ENCODE results near the gene RYR1.

Gene RYR1

GRCh38 chr19:38475176-38475575, 41.7 kb downstream of the RYR1 start:
- Histone ChIP-seq H3K4me3 (ENCODE audit: low read depth, low read length) (no peak overlapping the region), H3K9me3 (no peaks in the 10 kb centered on the region), H3K4me1 (no peaks in the 10 kb centered on the region), H3K36me3 (no peaks in the 10 kb centered on the region), H3K27me3 (peaks cover 20% of the 10 kb centered on the region)
- no peak for DNase-seq
- no peak for TF ChIP-seq CTCF (IDR thresholded peaks at IDR 0.05; ENCODE audit: low read depth, low read length)

DNA sequence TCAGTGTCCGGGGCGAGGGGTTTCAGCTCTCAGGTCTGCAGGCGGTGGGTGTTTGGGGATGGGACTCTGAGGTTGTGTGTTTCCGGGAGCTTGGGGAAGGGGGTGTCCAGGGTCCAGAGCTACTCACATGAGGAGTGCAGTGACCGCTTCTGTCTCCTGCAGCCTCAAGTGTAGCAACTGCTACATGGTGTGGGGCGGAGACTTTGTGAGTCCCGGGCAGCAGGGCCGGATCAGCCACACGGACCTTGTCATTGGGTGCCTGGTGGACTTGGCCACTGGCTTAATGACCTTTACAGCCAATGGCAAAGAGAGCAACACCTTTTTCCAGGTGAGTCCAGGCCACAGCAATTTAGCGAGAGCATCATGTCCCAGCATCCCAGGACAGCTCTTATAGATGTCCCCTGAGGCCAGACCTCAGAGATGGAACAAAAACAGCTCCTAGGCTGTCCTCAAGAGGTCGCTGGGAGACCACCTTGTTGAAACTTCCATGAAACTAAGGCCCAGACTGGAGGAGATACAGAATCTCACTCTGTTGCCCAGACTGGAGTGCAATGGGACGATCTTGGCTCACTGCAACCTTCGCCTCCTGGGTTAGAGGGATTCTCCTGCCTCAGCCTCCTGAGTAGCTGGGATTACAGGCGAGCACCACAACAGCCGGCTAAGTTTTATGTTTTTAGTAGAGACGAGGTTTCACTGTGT, 44.9 kb downstream of the RYR1 start:
- no peaks in the 10 kb centered on the region for H3K9me3 ChIP-seq
- peak; percentile 74 for TF ChIP-seq CTCF (IDR thresholded peaks at IDR 0.05; ENCODE audit: low read depth, low read length)
- H3K27me3 ChIP-seq, result peaks cover 9% of the 10 kb centered on the region
- no peaks in the 10 kb centered on the region for H3K4me1 ChIP-seq
- DNase-seq, result peak; percentile 65
- no peaks in the 10 kb centered on the region for H3K36me3 ChIP-seq
- no peak overlapping the region for H3K4me3 ChIP-seq (ENCODE audit: low read depth, low read length)

DNA sequence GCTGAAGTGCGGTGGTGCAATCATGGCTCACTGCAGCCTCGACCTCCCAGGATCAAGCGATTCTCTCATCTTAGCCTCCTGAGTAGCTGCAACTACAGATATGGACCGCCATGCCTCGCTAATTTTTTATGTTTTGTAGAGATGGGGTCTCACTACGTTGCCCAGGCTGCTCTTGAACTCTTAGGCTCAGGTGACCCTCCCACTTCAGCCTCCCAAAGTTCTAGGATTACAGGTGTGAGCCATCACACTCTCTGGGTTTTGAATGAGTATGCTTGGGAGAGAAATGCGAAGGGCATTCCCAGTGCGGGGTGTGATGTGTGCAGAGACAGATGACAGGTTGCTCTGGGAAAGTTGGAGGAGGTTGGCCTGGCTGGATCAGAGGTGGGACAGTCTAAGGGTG, 49.0 kb downstream of the RYR1 start:
- no peak for DNase-seq
- no peak overlapping the region for H3K4me3 ChIP-seq (ENCODE audit: low read depth, low read length)
- H3K36me3 ChIP-seq, result no peaks in the 10 kb centered on the region
- no peaks in the 10 kb centered on the region for H3K9me3 ChIP-seq
- H3K27me3 ChIP-seq, result peaks cover 24% of the 10 kb centered on the region
- TF ChIP-seq CTCF (IDR thresholded peaks at IDR 0.05; ENCODE audit: low read depth, low read length), result no peak
- no peaks in the 10 kb centered on the region for H3K4me1 ChIP-seq

- no peaks in the 10 kb centered on the region for H3K9me3 ChIP-seq
- no peaks in the 10 kb centered on the region for H3K4me1 ChIP-seq
- no peaks in the 10 kb centered on the region for H3K36me3 ChIP-seq
- H3K27me3 ChIP-seq, result peaks cover 24% of the 10 kb centered on the region
- no peak overlapping the region for H3K4me3 ChIP-seq (ENCODE audit: low read depth, low read length)
- TF ChIP-seq CTCF (IDR thresholded peaks at IDR 0.05; ENCODE audit: low read depth, low read length), result no peak
- DNase-seq, result no peak
Observed at GRCh38 chr19:38483016-38483630, 49.6 kb downstream of the RYR1 start.

DNA sequence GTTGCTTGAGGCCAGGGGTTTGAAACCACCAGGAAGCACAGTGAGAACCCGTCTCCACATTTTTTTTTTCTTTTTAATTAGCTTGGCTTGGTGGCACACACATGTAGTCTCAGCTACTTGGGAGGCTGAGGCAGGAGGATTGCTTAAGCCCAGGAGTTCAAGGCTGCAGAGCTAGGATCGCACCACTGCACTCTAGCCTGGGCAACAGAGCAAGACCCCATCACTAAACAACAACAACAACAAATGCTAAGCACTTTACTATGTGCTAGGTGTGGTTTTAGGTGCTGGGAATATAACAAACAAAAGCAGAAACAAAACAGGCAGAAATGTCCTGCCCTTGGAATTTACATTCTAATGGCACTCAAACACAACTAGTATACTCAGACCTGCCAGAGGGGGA, 51.3 kb downstream of the RYR1 start:
- Histone ChIP-seq H3K36me3 (no peaks in the 10 kb centered on the region), H3K27me3 (peaks cover 28% of the 10 kb centered on the region), H3K4me1 (no peaks in the 10 kb centered on the region), H3K4me3 (ENCODE audit: low read depth, low read length) (no peak overlapping the region), H3K9me3 (no peaks in the 10 kb centered on the region)
- DNase-seq, result no peak
- no peak for TF ChIP-seq CTCF (IDR thresholded peaks at IDR 0.05; ENCODE audit: low read depth, low read length)

- Histone ChIP-seq H3K4me3 (ENCODE audit: low read depth, low read length) (no peak overlapping the region), H3K27me3 (peaks cover 29% of the 10 kb centered on the region), H3K36me3 (no peaks in the 10 kb centered on the region), H3K9me3 (no peaks in the 10 kb centered on the region), H3K4me1 (no peaks in the 10 kb centered on the region)
- no peak for TF ChIP-seq CTCF (IDR thresholded peaks at IDR 0.05; ENCODE audit: low read depth, low read length)
- DNase-seq, result no peak
Observed at GRCh38 chr19:38485541-38486285, 52.2 kb downstream of the RYR1 start.
